Bronchial epithelial cell (primary cell): ENCODE data around the gene ATF7. TPM values are rescaled to one million over a fixed set of nuclear protein-coding genes. Genes with fewer than 3 reads are reported as not detected.
A peak's percentile ranks its signal among the peaks of the same experiment; 100 is the strongest.
"Not testable (repeated sequence)": the region's sequence is repeated elsewhere in the genome, so short reads cannot be mapped to it uniquely, and the experiment has no call there.

Experiments used
- DNase-seq: peaks from one replicate; pipeline ENCODE4 v3.0.0-alpha.2; 2010; ENCODE audit warnings: low read depth
- FAIRE-seq: peaks from 2 replicates; lab custom pipeline; 2011; peaks lifted over from hg19 to GRCh38; lab: Jason Lieb, UNC
- H3K27me3 ChIP-seq: 2 replicates; pipeline ENCODE4 v1.5.1; 2011; ENCODE audit warnings: low read length; ENCODE audit not compliant: control insufficient read depth, insufficient read depth
- H3K36me3 ChIP-seq: 2 replicates; pipeline ENCODE4 v1.5.1; 2011; ENCODE audit warnings: low read length; ENCODE audit not compliant: control insufficient read depth, insufficient read depth
- H3K4me3 ChIP-seq: 2 replicates; pipeline ENCODE4 v1.5.1; 2011; ENCODE audit warnings: mild to moderate bottlenecking, low read depth, low read length, control low read depth
- CTCF ChIP-seq: IDR thresholded peaks from 2 replicates; pipeline ENCODE4 v1.5.1; 2011; ENCODE audit warnings: mild to moderate bottlenecking, moderate library complexity, low read length, control low read depth, inconsistent platforms; ENCODE audit not compliant: insufficient read depth, severe bottlenecking
- total RNA-seq: library from RNA; depleted of rRNA; stranded (reverse); fragments of >200 nt; gene quantifications from 2 replicates; pipeline ENCODE4 v1.2.1, GENCODE V29; 2014

Gene ATF7
- total RNA-seq, 1 donor from 2014 or later, result 5.3 TPM

DNA sequence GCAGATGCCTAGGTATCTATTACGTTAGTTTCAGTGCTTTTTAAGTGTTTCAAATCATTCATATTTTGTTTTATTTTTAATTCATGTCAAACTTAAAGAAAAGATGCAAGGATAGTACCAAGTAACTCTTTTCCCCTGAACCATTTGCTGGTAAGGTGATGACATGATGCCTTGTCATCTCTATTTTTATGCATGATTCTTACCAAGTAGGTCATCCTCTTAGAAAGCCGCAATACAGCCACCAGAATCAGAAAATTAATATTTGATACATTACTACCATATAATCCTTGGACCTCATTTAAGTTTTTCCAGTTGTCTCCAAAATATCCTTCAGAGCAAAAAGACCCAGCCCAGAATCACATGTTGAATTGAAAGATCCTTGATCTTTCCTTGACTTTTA, 27.4 kb upstream of the ATF7 start:
- DNase-seq, result no peak
- FAIRE-seq, result no peak
- H3K4me3 ChIP-seq, result no peak overlapping the region
- TF ChIP-seq CTCF, result no peak
- H3K36me3 ChIP-seq, result no peaks in the 10 kb centered on the region
- H3K27me3 ChIP-seq, result no peaks in the 10 kb centered on the region

GRCh38 chr12:53652366-53652765, 26.2 kb upstream of the ATF7 start:
- no peak for TF ChIP-seq CTCF
- Histone ChIP-seq H3K36me3 (no peaks in the 10 kb centered on the region), H3K4me3 (no peak overlapping the region), H3K27me3 (no peaks in the 10 kb centered on the region)
- DNase-seq (no peak), FAIRE-seq (no peak)

DNA sequence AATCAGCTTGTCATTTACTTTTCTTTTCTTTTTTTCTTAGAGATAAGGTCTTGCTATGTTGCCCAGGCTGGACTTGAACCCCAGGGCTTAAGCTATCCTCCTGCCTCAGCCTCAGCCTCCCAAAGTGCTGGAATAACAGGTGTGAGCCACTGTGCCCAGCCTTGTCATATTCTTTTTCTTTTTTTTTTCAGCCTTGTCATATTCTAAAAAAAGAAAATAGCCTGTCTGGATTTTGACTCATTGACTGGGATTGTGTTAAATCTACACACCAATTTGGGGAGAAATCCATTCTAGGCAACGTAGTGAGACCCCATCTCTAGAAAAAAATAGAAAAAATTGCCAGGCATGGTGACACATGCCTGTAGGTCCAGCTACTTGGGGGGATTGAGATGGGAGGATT, 25.6 kb upstream of the ATF7 start:
- Histone ChIP-seq H3K27me3 (no peaks in the 10 kb centered on the region), H3K4me3 (no peak overlapping the region), H3K36me3 (no peaks in the 10 kb centered on the region)
- no peak for DNase-seq
- TF ChIP-seq CTCF, result no peak
- no peak for FAIRE-seq

GRCh38 chr12:53646300-53646699, 20.1 kb upstream of the ATF7 start:
- H3K27me3 ChIP-seq, H3K4me3 ChIP-seq, DNase-seq, H3K36me3 ChIP-seq, FAIRE-seq: not testable (repeated sequence)

- DNase-seq (no peak), FAIRE-seq (no peak)
- Histone ChIP-seq H3K27me3 (no peaks in the 10 kb centered on the region), H3K36me3 (no peaks in the 10 kb centered on the region), H3K4me3 (no peak overlapping the region)
- no peak for TF ChIP-seq CTCF
Observed at GRCh38 chr12:53645165-53645564, 19.0 kb upstream of the ATF7 start.

GRCh38 chr12:53644133-53644532, 18.0 kb upstream of the ATF7 start:
- Histone ChIP-seq H3K36me3 (no peaks in the 10 kb centered on the region), H3K4me3 (no peak overlapping the region), H3K27me3 (no peaks in the 10 kb centered on the region)
- FAIRE-seq (no peak), DNase-seq (peak; percentile 68)
- TF ChIP-seq CTCF, result no peak
